ENCODE measurements around the gene RAB37. TPM values are rescaled to one million over a fixed set of nuclear protein-coding genes. Genes with fewer than 3 reads are reported as not detected.
A peak's percentile ranks its signal among the peaks of the same experiment; 100 is the strongest.

The RAB37 gene
- total and polyA plus RNA-seq, 2 of the 13 experiments (the other 11 are each of a cell fraction or from before 2014, with no cell fraction given), result 0.91 to 3.7 TPM

DNA sequence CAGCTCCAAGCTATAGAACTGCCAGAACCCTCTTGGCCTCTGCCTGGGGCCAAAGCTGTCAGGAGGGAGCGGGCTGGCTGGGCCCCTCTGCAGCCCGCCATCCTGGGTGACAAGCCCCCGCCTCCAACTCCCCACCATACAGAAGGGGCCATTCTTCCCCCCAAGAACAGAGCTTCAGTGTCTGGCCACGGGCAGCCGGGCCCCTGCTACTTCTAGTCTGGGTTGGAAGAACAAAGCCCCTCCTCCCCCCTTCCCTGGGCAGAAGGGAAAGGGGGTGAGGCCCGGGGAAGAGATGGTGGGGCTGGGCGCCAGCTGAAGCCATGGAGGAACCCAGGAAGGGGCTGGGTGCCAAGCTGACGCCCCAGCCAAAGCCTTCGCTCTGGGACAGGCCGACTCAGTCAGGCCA lies 30.1 kb downstream of the RAB37 start (continued):
- 0 out of 2 replicates have a peak, but pooled peaks have one; percentile 45 for TF ChIP-seq POLR2G (IDR thresholded peaks at IDR 0.05; ENCODE audit: low read depth, low read length)

- ChIA-PET POLR2A (interaction anchor here (29.3 kb wide), 1 partner anchor 14 kb away, joined by 1459 read pairs; the partner anchor contains the start of gene NHERF1), CTCF (ENCODE audit: low intra/inter-chr PET ratio, low total read pairs) (interaction anchor here (12.2 kb wide), 1 partner anchor 20 kb away, joined by 219 read pairs; the partner anchor contains the start of gene NHERF1)
- peaks cover 30% of the 10 kb centered on the region for H3K79me2 ChIP-seq (ENCODE audit: insufficient read depth, low read length)
- peaks cover 24% of the 10 kb centered on the region; the same call in 1 of the 2 replicates for H4K20me1 ChIP-seq (ENCODE audit: insufficient read depth, low read length)
- H3K27me3 ChIP-seq (ENCODE audit: control insufficient read depth in 1 of 2, insufficient read depth in 2 of 2, low read length in 2 of 2), result no peaks in the 10 kb centered on the region
- H3K36me3 ChIP-seq (replicated peaks in 1 of 2; ENCODE audit: control insufficient read depth in 1 of 2, insufficient read depth in 2 of 2, low read length in 2 of 2), result peaks cover 35 to 74% of the 10 kb centered on the region in 2 experiments
- H3K27ac ChIP-seq (ENCODE audit: extremely low read length, insufficient read depth, low read length), result no peak overlapping the region
- intact Hi-C loops (cut with micrococcal nuclease; ENCODE audit: unreplicated experiment) (no loop called here), in situ Hi-C loops (cut with HindIII; ENCODE audit: extremely low pct_ligation_motif_present, low pct_unique_long_range_greater_than_20kb) (no loop called here)
- 92% methylated on average over 13 of the region's 17 CpGs for WGBS (ENCODE audit: low lambda C conversion rate)
- peaks cover 93% of the 10 kb centered on the region for H3K4me1 ChIP-seq (ENCODE audit: insufficient read depth, low read length)
- DNase-seq (ENCODE audit: low spot score) (no peak), ATAC-seq (no peak), FAIRE-seq (no peak)
- no peaks in the 10 kb centered on the region for H3K9me3 ChIP-seq (ENCODE audit: low read length)
- no peak overlapping the region for H3K9ac ChIP-seq (ENCODE audit: insufficient read depth, low read depth, low read length)
- no peak overlapping the region for H3K4me3 ChIP-seq (replicated peaks in 1 of 3; ENCODE audit: insufficient read depth in 1 of 3, low read depth in 2 of 3, low read length in 3 of 3)
- no peak overlapping the region for H2AFZ ChIP-seq (ENCODE audit: low read length)
- H3K4me2 ChIP-seq (ENCODE audit: low read depth, low read length), result no peak overlapping the region
- no TSS peak for BruUV-seq (replicated peaks)
- TF ChIP-seq ZNF549 (CRISPR knock-in tag; IDR thresholded peaks at IDR 0.05) (no peak), KDM5B (CRISPR knock-in tag; IDR thresholded peaks at IDR 0.05; ENCODE audit: borderline replicate concordance) (0 out of 2 replicates have a peak, but pooled peaks have one; percentile 20), RAD51 (IDR thresholded peaks at IDR 0.05; ENCODE audit: borderline replicate concordance) (no peak), POLR2A (IDR thresholded peaks at IDR 0.05; ENCODE audit: insufficient read depth in 1 of 2, low read depth in 2 of 2, low read length in 2 of 2) (peak in 1 of 2 experiments; percentile 47; a peak in 1 of 4 replicates), SALL2 (CRISPR knock-in tag; IDR thresholded peaks at IDR 0.05) (no peak), ZNF317 (CRISPR knock-in tag; IDR thresholded peaks at IDR 0.05) (no peak), GZF1 (CRISPR knock-in tag; IDR thresholded peaks at IDR 0.05) (no peak), ZNF124 (CRISPR knock-in tag; IDR thresholded peaks at IDR 0.05) (no peak), RBM22 (optimal IDR thresholded peaks at IDR 0.05; ENCODE audit: low read length) (peak; percentile 14), ARNT (IDR thresholded peaks at IDR 0.05) (no peak), MAFG (CRISPR knock-in tag; IDR thresholded peaks at IDR 0.05) (no peak), HNRNPH1 (optimal IDR thresholded peaks at IDR 0.05; ENCODE audit: low read depth, low read length) (no peak), MTA1 (CRISPR knock-in tag; IDR thresholded peaks at IDR 0.05; ENCODE audit: borderline replicate concordance) (peak; percentile 37; the same call in 1 of the 2 replicates), TCF7 (IDR thresholded peaks at IDR 0.05; ENCODE audit: low read depth) (no peak), ZFP91 (CRISPR knock-in tag; IDR thresholded peaks at IDR 0.05; ENCODE audit: borderline replicate concordance) (0 out of 2 replicates have a peak, but pooled peaks have one; percentile 14), ZBTB21 (CRISPR knock-in tag; IDR thresholded peaks at IDR 0.05) (no peak), ZSCAN22 (CRISPR knock-in tag; IDR thresholded peaks at IDR 0.05) (no peak), SALL1 (CRISPR knock-in tag; IDR thresholded peaks at IDR 0.05) (no peak), ZNF180 (CRISPR knock-in tag; IDR thresholded peaks at IDR 0.05; ENCODE audit: borderline replicate concordance, low read depth) (no peak), KMT2A (CRISPR knock-in tag; IDR thresholded peaks at IDR 0.05) (no peak)
These were observed 31.2 kb downstream of the RAB37 start for GRCh38 chr17:74768069-74768762.

Measured in HepG2 (cell line).